Stimulated activated CD8-positive, alpha-beta memory T cell treated with anti-CD3 and anti-CD28 coated beads, Interleukin-12 subunit alpha, Interleukin-12 subunit beta, amount 100 ng/mL, for 24 hours (primary cell): ENCODE results near the gene NXPH3.

Experiments used
- DNase-seq: peaks from one replicate; pipeline ENCODE4 v3.0.0-alpha.2; 2020; ENCODE audit errors: extremely low read depth

NXPH3 gene

GRCh38 chr17:49630113-49630900, 54.6 kb downstream of the NXPH3 start:
- no peak for DNase-seq

GRCh38 chr17:49631496-49631895, 55.8 kb downstream of the NXPH3 start:
- no peak for DNase-seq
